K562 (cell line): ENCODE measurements around the gene GAS1.

Source experiments
- CTCF ChIP-seq, 3 experiments: IDR thresholded peaks in 2 of 3; conservative IDR thresholded peaks in 1 of 3; 2 replicates each; pipeline ENCODE4 v1.5.1; 2011 to 2012; ENCODE audit warnings: low read length in 3 of 3, mild to moderate bottlenecking in 3 of 3, control low read depth in 2 of 3, improper control_type of control experiment in 1 of 3, inconsistent platforms in 1 of 3, low read depth in 1 of 3, mixed read lengths in 1 of 3, moderate library complexity in 1 of 3; ENCODE audit not compliant: insufficient read depth in 2 of 3
- NFXL1 ChIP-seq: fragments of 450-650 bp; formaldehyde crosslinking; IDR thresholded peaks from 2 replicates; pipeline ENCODE4 v1.4.0; 2021; ENCODE audit warnings: mild to moderate bottlenecking
- POLR2AphosphoS5 ChIP-seq: IDR thresholded peaks from 2 replicates; pipeline ENCODE4 v1.6.1; 2011; ENCODE audit warnings: mild to moderate bottlenecking, low read depth, low read length, moderate library complexity; ENCODE audit not compliant: control insufficient read depth, insufficient read depth
- ZNF124 ChIP-seq: sonication (generic); formaldehyde crosslinking; IDR thresholded peaks from 2 replicates; pipeline ENCODE4 v1.8.1; 2022; ENCODE audit warnings: missing genetic modification reagents

- TF ChIP-seq ZNF124 (CRISPR knock-in tag) (no peak), CTCF (IDR thresholded peaks at IDR 0.05 in 2 of 3, conservative IDR thresholded peaks at IDR 0.05 in 1 of 3; ENCODE audit: insufficient read depth in 2 of 3, low read depth in 1 of 3, low read length in 3 of 3) (no peak), POLR2AphosphoS5 (no peak), NFXL1 (CRISPR knock-in tag) (no peak)
Measured at GRCh38 chr9:86945728-86946200, 1.5 kb downstream of the GAS1 start.
